SK-N-SH treated with all-trans-retinoic acid at 6 μM for 48 hours (cell line): Measurements from ENCODE around the gene RREB1.

Experiments
- ATAC-seq: fragments of 200-7000 bp; cut with Tn5 transposase; 3 replicates; pipeline ENCODE4 v1.9.1; 2020; ENCODE audit warnings: mild to moderate bottlenecking, moderate library complexity
- ARNTL ChIP-seq: fragments of 450-650 bp; formaldehyde crosslinking; IDR thresholded peaks from 2 replicates; pipeline ENCODE4 v1.5.0; 2020; ENCODE audit warnings: low read depth, mild to moderate bottlenecking, moderate library complexity, borderline replicate concordance
- BACH2 ChIP-seq: fragments of 250-450 bp; sonication (Bioruptor Pico); IDR thresholded peaks from 2 replicates; pipeline ENCODE4 v1.9.0; 2021; ENCODE audit warnings: mild to moderate bottlenecking, borderline replicate concordance
- CREB5 ChIP-seq: fragments of 250-450 bp; sonication (Bioruptor Pico); IDR thresholded peaks from 2 replicates; pipeline ENCODE4 v1.5.1; 2020; ENCODE audit warnings: low read depth, mild to moderate bottlenecking, moderate library complexity
- CSDC2 ChIP-seq: fragments of 250-450 bp; sonication (Bioruptor Pico); IDR thresholded peaks from 2 replicates; pipeline ENCODE4 v1.5.0; 2020; ENCODE audit warnings: mild to moderate bottlenecking, moderate library complexity
- CSRNP3 ChIP-seq: fragments of 250-450 bp; sonication (Bioruptor Pico); IDR thresholded peaks from 2 replicates; pipeline ENCODE4 v1.5.1; 2021; ENCODE audit warnings: mild to moderate bottlenecking, moderate library complexity
- ESRRG ChIP-seq: fragments of 250-450 bp; sonication (Bioruptor Pico); IDR thresholded peaks from 2 replicates; pipeline ENCODE4 v1.6.1; 2021; ENCODE audit warnings: mild to moderate bottlenecking
- GLIS3 ChIP-seq: fragments of 250-450 bp; sonication (Bioruptor Pico); IDR thresholded peaks from 2 replicates; pipeline ENCODE4 v1.5.0; 2020; ENCODE audit warnings: mild to moderate bottlenecking, moderate library complexity
- ISL1 ChIP-seq: fragments of 250-450 bp; sonication (Bioruptor Pico); IDR thresholded peaks from 2 replicates; pipeline ENCODE4 v2.1.2; 2022; ENCODE audit warnings: mild to moderate bottlenecking, moderate library complexity
- OSR1 ChIP-seq: fragments of 250-450 bp; sonication (Bioruptor Pico); IDR thresholded peaks from 2 replicates; pipeline ENCODE4 v1.8.0; 2022; ENCODE audit warnings: moderate library complexity, mild to moderate bottlenecking, inconsistent platforms
- PATZ1 ChIP-seq: fragments of 250-450 bp; sonication (Bioruptor Pico); IDR thresholded peaks from 2 replicates; pipeline ENCODE4 v1.8.0; 2020; ENCODE audit warnings: mild to moderate bottlenecking, moderate library complexity, borderline replicate concordance
- POU6F1 ChIP-seq: fragments of 250-450 bp; sonication (Bioruptor Pico); IDR thresholded peaks from 2 replicates; pipeline ENCODE4 v1.8.0; 2021; ENCODE audit warnings: low read depth, mild to moderate bottlenecking, moderate library complexity, borderline replicate concordance
- PPARA ChIP-seq: fragments of 250-450 bp; sonication (Bioruptor Pico); IDR thresholded peaks from 2 replicates; pipeline ENCODE4 v1.5.0; 2020; ENCODE audit warnings: mild to moderate bottlenecking, borderline replicate concordance
- SNAI2 ChIP-seq: fragments of 250-450 bp; sonication (Bioruptor Pico); IDR thresholded peaks from 2 replicates; pipeline ENCODE4 v1.5.0; 2020; ENCODE audit warnings: mild to moderate bottlenecking, moderate library complexity
- TCF4 ChIP-seq: fragments of 250-450 bp; sonication (Bioruptor Pico); IDR thresholded peaks from 2 replicates; pipeline ENCODE4 v1.8.0; 2021; ENCODE audit warnings: mild to moderate bottlenecking, moderate library complexity, borderline replicate concordance
- TOX ChIP-seq: fragments of 250-450 bp; sonication (Bioruptor Pico); IDR thresholded peaks from 2 replicates; pipeline ENCODE4 v1.8.0; 2021; ENCODE audit warnings: mild to moderate bottlenecking, moderate library complexity, borderline replicate concordance
- TSHZ2 ChIP-seq: fragments of 250-450 bp; sonication (Bioruptor Pico); IDR thresholded peaks from 2 replicates; pipeline ENCODE4 v1.5.0; 2020; ENCODE audit warnings: mild to moderate bottlenecking, moderate library complexity
- ZFP3 ChIP-seq: fragments of 250-450 bp; sonication (Bioruptor Pico); IDR thresholded peaks from 2 replicates; pipeline ENCODE4 v1.5.0; 2020; ENCODE audit warnings: mild to moderate bottlenecking, moderate library complexity
- ZFP30 ChIP-seq: fragments of 450-650 bp; formaldehyde crosslinking; IDR thresholded peaks from 2 replicates; pipeline ENCODE4 v1.5.0; 2022; ENCODE audit warnings: mild to moderate bottlenecking, moderate library complexity
- ZNF565 ChIP-seq: fragments of 450-650 bp; formaldehyde crosslinking; conservative IDR thresholded peaks from 2 replicates; pipeline ENCODE4 v1.5.0; 2020; ENCODE audit warnings: low read depth, mild to moderate bottlenecking, moderate library complexity
- ZNF70 ChIP-seq: fragments of 450-650 bp; formaldehyde crosslinking; IDR thresholded peaks from 2 replicates; pipeline ENCODE4 v1.5.0; 2020; ENCODE audit warnings: mild to moderate bottlenecking, moderate library complexity
- ZNF8 ChIP-seq: fragments of 450-650 bp; formaldehyde crosslinking; IDR thresholded peaks from 2 replicates; pipeline ENCODE4 v1.5.0; 2020; ENCODE audit warnings: mild to moderate bottlenecking, moderate library complexity

RREB1 gene

GRCh38 chr6:7276199-7276524 lies 168.4 kb downstream of the RREB1 start (continued):
- TF ChIP-seq TSHZ2 (CRISPR knock-in tag) (no peak), TOX (CRISPR knock-in tag) (no peak)

GRCh38 chr6:7282097-7282906 lies 174.5 kb downstream of the RREB1 start:
- TF ChIP-seq OSR1 (no peak), ZFP30 (CRISPR knock-in tag) (no peak), CSDC2 (CRISPR knock-in tag) (no peak), ZFP3 (CRISPR knock-in tag) (no peak), ZNF70 (CRISPR knock-in tag) (no peak), ZNF8 (no peak), SNAI2 (CRISPR knock-in tag) (no peak), ISL1 (CRISPR knock-in tag) (no peak), GLIS3 (no peak), POU6F1 (no peak), ESRRG (no peak)
- no peak for ATAC-seq

- ATAC-seq: no peak
- TF ChIP-seq POU6F1 (no peak), ZNF565 (no peak), CREB5 (no peak), ZNF70 (CRISPR knock-in tag) (no peak), PATZ1 (CRISPR knock-in tag) (no peak), OSR1 (no peak), TCF4 (CRISPR knock-in tag) (no peak), SNAI2 (CRISPR knock-in tag) (no peak), ARNTL (CRISPR knock-in tag) (no peak), ESRRG (no peak), TSHZ2 (CRISPR knock-in tag) (no peak), ZFP3 (CRISPR knock-in tag) (no peak), ZFP30 (CRISPR knock-in tag) (no peak), ZNF8 (no peak), CSDC2 (CRISPR knock-in tag) (no peak), BACH2 (no peak), PPARA (CRISPR knock-in tag) (no peak), CSRNP3 (CRISPR knock-in tag) (no peak)
- TF ChIP-seq, all 23 proteins: peak for 0
Measured at GRCh38 chr6:7283676-7284075, 175.9 kb downstream of the RREB1 start.
